GM21447 (cell line): ENCODE data around the gene GPX1.
"Not testable (repeated sequence)": the region's sequence is repeated elsewhere in the genome, so short reads cannot be mapped to it uniquely, and the experiment has no call there.

ENCODE experiments used
- ATAC-seq: cut with Tn5 transposase; IDR thresholded peaks from one replicate; pipeline ENCODE4 v1.9.1; 2021; ENCODE audit not compliant: unreplicated experiment

Gene GPX1

GRCh38 chr3:49358884-49359225 is 702 bp upstream of the GPX1 start:
- peak; percentile 12 for ATAC-seq

- peak; percentile 15 for ATAC-seq
Observed at GRCh38 chr3:49357443-49358216, 523 bp downstream of the GPX1 start.

GRCh38 chr3:49357095-49357442 is 1.1 kb downstream of the GPX1 start:
- not testable (repeated sequence) for ATAC-seq

GRCh38 chr3:49352890-49353421 is 5.2 kb downstream of the GPX1 start:
- no peak for ATAC-seq

- no peak for ATAC-seq
Observed at GRCh38 chr3:49352281-49352680, 5.9 kb downstream of the GPX1 start.

- no peak for ATAC-seq
Observed at GRCh38 chr3:49351521-49352011, 6.6 kb downstream of the GPX1 start.

GRCh38 chr3:49349348-49350114 is 8.6 kb downstream of the GPX1 start:
- ATAC-seq, result no peak

GRCh38 chr3:49348361-49348760 is 9.8 kb downstream of the GPX1 start:
- not testable (repeated sequence) for ATAC-seq

- ATAC-seq, result no peak
Observed at GRCh38 chr3:49346797-49347251, 11.3 kb downstream of the GPX1 start.

- no peak for ATAC-seq
Observed at GRCh38 chr3:49343163-49343562, 15.0 kb downstream of the GPX1 start.

- ATAC-seq, result no peak
Observed at GRCh38 chr3:49341996-49342395, 16.2 kb downstream of the GPX1 start.

GRCh38 chr3:49339941-49340800 is 18.0 kb downstream of the GPX1 start, which contains the start of gene USP4:
USP4 (minus strand) TSS chr3:49340053; CDS start chr3:49340024, 29 bp downstream.
- peak; percentile 75 for ATAC-seq

GRCh38 chr3:49339581-49339940 is 18.6 kb downstream of the GPX1 start:
- ATAC-seq, result peak; percentile 4

GRCh38 chr3:49333916-49334633 is 24.1 kb downstream of the GPX1 start:
- ATAC-seq, result no peak

GRCh38 chr3:49333091-49333490 is 25.1 kb downstream of the GPX1 start:
- ATAC-seq, result no peak

GRCh38 chr3:49329186-49329585 is 29.0 kb downstream of the GPX1 start:
- no peak for ATAC-seq

GRCh38 chr3:49328350-49328749 is 29.8 kb downstream of the GPX1 start:
- ATAC-seq, result not testable (repeated sequence)

GRCh38 chr3:49327485-49327884 is 30.7 kb downstream of the GPX1 start:
- no peak for ATAC-seq

GRCh38 chr3:49324768-49325167 is 33.4 kb downstream of the GPX1 start:
- ATAC-seq, result no peak

- ATAC-seq, result no peak
Observed at GRCh38 chr3:49316696-49317457, 41.3 kb downstream of the GPX1 start.
